Right atrium auricular region (tissue), 2 donors: ENCODE measurements around the gene IL2RA. TPM values are rescaled to one million over a fixed set of nuclear protein-coding genes. Genes with fewer than 3 reads are reported as not detected.
"Not testable (repeated sequence)": the region's sequence is repeated elsewhere in the genome, so short reads cannot be mapped to it uniquely, and the experiment has no call there.

Experiments
- DNase-seq: peaks from one replicate; pipeline ENCODE4 v3.0.0-alpha.2; 2019; ENCODE audit warnings: low spot score
- H3K27ac ChIP-seq, 2 donors: fragments of 200-600 bp; sonication (generic); 1 replicate in 1 of 2; 2 replicates in 1 of 2; pipeline ENCODE4 v1.5.1; 2016 to 2019
- H3K27me3 ChIP-seq, 2 donors: fragments of 200-600 bp; sonication (generic); one replicate each; pipeline versions ENCODE4 v1.5.1 to v1.6.0; 2017 to 2019
- H3K36me3 ChIP-seq: fragments of 200-600 bp; sonication (generic); one replicate; pipeline ENCODE4 v1.5.1; 2016
- H3K4me1 ChIP-seq, 2 donors: fragments of 200-600 bp; sonication (generic); one replicate each; pipeline versions ENCODE4 v1.5.1 to v1.6.0; 2017 to 2019
- H3K4me3 ChIP-seq, 2 donors: fragments of 200-600 bp; sonication (generic); 1 replicate in 1 of 2; 2 replicates in 1 of 2; pipeline ENCODE4 v1.5.1; 2017 to 2019; ENCODE audit warnings: mild to moderate bottlenecking in 1 of 2, moderate library complexity in 1 of 2
- H3K9me3 ChIP-seq, 2 donors: fragments of 200-600 bp; sonication (generic); one replicate each; pipeline ENCODE4 v1.5.1; 2019
- total RNA-seq, 2 donors: library from RNA; depleted of rRNA; stranded (reverse); fragments of >200 nt; gene quantifications; one replicate each; pipeline ENCODE4 v1.1.0, GENCODE V29; 2016
- TF ChIP-seq, protein P1 (sequence below), 2 donors: fragments of 200-600 bp; sonication (generic); IDR thresholded peaks; one replicate each; pipeline ENCODE4 v1.5.1; 2019; ENCODE audit warnings: antibody characterized with exemption in 2 of 2

Gene IL2RA
- total RNA-seq, 2 donors from 2014 or later: 0.16 to 0.30 TPM

- Histone ChIP-seq H3K4me3 (no peak overlapping the region), H3K4me1 (no peaks in the 10 kb centered on the region), H3K9me3 (peaks cover 0 to 10% of the 10 kb centered on the region in 2 donors), H3K36me3 (no peaks in the 10 kb centered on the region), H3K27me3 (no peaks in the 10 kb centered on the region), H3K27ac (no peak overlapping the region)
- DNase-seq: no peak
- TF ChIP-seq, protein P1, sequence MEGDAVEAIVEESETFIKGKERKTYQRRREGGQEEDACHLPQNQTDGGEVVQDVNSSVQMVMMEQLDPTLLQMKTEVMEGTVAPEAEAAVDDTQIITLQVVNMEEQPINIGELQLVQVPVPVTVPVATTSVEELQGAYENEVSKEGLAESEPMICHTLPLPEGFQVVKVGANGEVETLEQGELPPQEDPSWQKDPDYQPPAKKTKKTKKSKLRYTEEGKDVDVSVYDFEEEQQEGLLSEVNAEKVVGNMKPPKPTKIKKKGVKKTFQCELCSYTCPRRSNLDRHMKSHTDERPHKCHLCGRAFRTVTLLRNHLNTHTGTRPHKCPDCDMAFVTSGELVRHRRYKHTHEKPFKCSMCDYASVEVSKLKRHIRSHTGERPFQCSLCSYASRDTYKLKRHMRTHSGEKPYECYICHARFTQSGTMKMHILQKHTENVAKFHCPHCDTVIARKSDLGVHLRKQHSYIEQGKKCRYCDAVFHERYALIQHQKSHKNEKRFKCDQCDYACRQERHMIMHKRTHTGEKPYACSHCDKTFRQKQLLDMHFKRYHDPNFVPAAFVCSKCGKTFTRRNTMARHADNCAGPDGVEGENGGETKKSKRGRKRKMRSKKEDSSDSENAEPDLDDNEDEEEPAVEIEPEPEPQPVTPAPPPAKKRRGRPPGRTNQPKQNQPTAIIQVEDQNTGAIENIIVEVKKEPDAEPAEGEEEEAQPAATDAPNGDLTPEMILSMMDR (IDR thresholded peaks at IDR 0.05): no peak
These were observed 56.2 kb downstream of the IL2RA start for GRCh38 chr10:6005856-6006395.

GRCh38 chr10:6005161-6005804, 56.9 kb downstream of the IL2RA start:
- DNase-seq: not testable (repeated sequence)

GRCh38 chr10:6002809-6003510, 59.2 kb downstream of the IL2RA start:
- H3K4me3 ChIP-seq: no peak overlapping the region
- H3K27me3 ChIP-seq: no peaks in the 10 kb centered on the region
- TF ChIP-seq, protein P1 (IDR thresholded peaks at IDR 0.05): no peak
- no peaks in the 10 kb centered on the region for H3K36me3 ChIP-seq
- no peak overlapping the region for H3K27ac ChIP-seq
- no peak for DNase-seq
- H3K9me3 ChIP-seq: peaks cover 0 to 10% of the 10 kb centered on the region in 2 donors
- no peaks in the 10 kb centered on the region for H3K4me1 ChIP-seq

More at GRCh38 chr10:6005161-6005804, 56.9 kb downstream of the IL2RA start:
- H3K36me3 ChIP-seq, H3K4me3 ChIP-seq, H3K27ac ChIP-seq, H3K4me1 ChIP-seq, H3K9me3 ChIP-seq, H3K27me3 ChIP-seq: not testable (repeated sequence)

- Histone ChIP-seq H3K4me3 (no peak overlapping the region), H3K9me3 (no peaks in the 10 kb centered on the region)
- DNase-seq: no peak
These were observed 62.6 kb downstream of the IL2RA start for GRCh38 chr10:5999440-6000165.

GRCh38 chr10:5996696-5997095, 65.5 kb downstream of the IL2RA start:
- H3K4me1 ChIP-seq: no peaks in the 10 kb centered on the region
- no peaks in the 10 kb centered on the region for H3K27me3 ChIP-seq
- H3K36me3 ChIP-seq: no peaks in the 10 kb centered on the region
- peaks cover 3 to 10% of the 10 kb centered on the region in 2 donors for H3K9me3 ChIP-seq
- TF ChIP-seq, protein P1 (IDR thresholded peaks at IDR 0.05): no peak
- H3K4me3 ChIP-seq: no peak overlapping the region
- DNase-seq: no peak
- no peak overlapping the region for H3K27ac ChIP-seq

More at GRCh38 chr10:5999440-6000165, 62.6 kb downstream of the IL2RA start:
- no peak overlapping the region for H3K27ac ChIP-seq
- no peaks in the 10 kb centered on the region for H3K4me1 ChIP-seq
- H3K27me3 ChIP-seq: no peaks in the 10 kb centered on the region
- no peaks in the 10 kb centered on the region for H3K36me3 ChIP-seq
- TF ChIP-seq, protein P1 (IDR thresholded peaks at IDR 0.05): no peak

DNA sequence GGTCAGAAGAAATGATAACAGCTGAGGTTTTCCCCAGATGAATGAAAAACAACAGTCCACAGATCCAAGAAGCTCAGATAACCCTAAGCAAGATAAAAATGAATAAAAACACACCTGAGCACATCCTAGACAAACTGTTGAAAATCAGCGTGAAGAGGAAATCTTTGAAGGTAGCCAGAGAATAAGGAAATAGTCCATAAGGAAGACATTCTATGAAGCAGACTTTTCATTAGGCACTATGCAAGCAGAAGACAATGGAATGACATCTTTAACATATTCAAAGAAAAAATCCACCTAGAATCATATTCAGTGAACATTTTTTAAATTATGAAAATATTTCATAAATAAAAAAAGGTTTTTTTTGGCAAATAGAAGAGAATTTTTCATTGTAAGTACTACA, 69.8 kb downstream of the IL2RA start:
- Histone ChIP-seq H3K4me1 (no peaks in the 10 kb centered on the region), H3K4me3 (no peak overlapping the region), H3K27me3 (no peaks in the 10 kb centered on the region), H3K9me3 (peaks cover 3 to 18% of the 10 kb centered on the region in 2 donors), H3K27ac (no peak overlapping the region), H3K36me3 (no peaks in the 10 kb centered on the region)
- DNase-seq: no peak
- TF ChIP-seq, protein P1 (IDR thresholded peaks at IDR 0.05): no peak
